GM12891 (cell line): Measurements from ENCODE around the gene ROCK2.
A peak's percentile ranks its signal among the peaks of the same experiment; 100 is the strongest.
"Not testable (repeated sequence)": the region's sequence is repeated elsewhere in the genome, so short reads cannot be mapped to it uniquely, and the experiment has no call there.

Source experiments
- DNase-seq: peaks from one replicate; pipeline ENCODE4 v3.0.0; 2011; ENCODE audit warnings: low spot score; ENCODE audit not compliant: insufficient read length
- FAIRE-seq: peaks from 2 replicates; lab custom pipeline; 2011; peaks lifted over from hg19 to GRCh38; lab: Jason Lieb, UNC
- PAX5 ChIP-seq: IDR thresholded peaks from 2 replicates; pipeline ENCODE4 v1.6.1; 2011; ENCODE audit warnings: low read length, moderate library complexity, mild to moderate bottlenecking; ENCODE audit not compliant: insufficient read depth, severe bottlenecking
- POLR2A ChIP-seq: IDR thresholded peaks from 2 replicates; pipeline ENCODE4 v1.6.1; 2011; ENCODE audit warnings: low read depth, low read length, control low read depth
- POLR2AphosphoS5 ChIP-seq: IDR thresholded peaks from 2 replicates; pipeline ENCODE4 v1.6.1; 2011; ENCODE audit warnings: low read depth, low read length, control low read depth
- POU2F2 ChIP-seq: IDR thresholded peaks from 2 replicates; pipeline ENCODE4 v1.6.1; 2011; ENCODE audit warnings: low read depth, mild to moderate bottlenecking, control low read depth, low read length, moderate library complexity
- SPI1 ChIP-seq: IDR thresholded peaks from 2 replicates; pipeline ENCODE4 v1.6.1; 2011; ENCODE audit warnings: low read depth, low read length, control low read depth
- TAF1 ChIP-seq: IDR thresholded peaks from 2 replicates; pipeline ENCODE4 v1.6.1; 2011; ENCODE audit warnings: low read depth, low read length, control low read depth

Gene ROCK2

GRCh38 chr2:11281186-11281585 is 63.2 kb downstream of the ROCK2 start:
- TF ChIP-seq POU2F2, result no peak
- TF ChIP-seq POLR2A, result no peak
- TF ChIP-seq TAF1, result no peak
- no peak for TF ChIP-seq PAX5
- TF ChIP-seq SPI1, result no peak
- no peak for TF ChIP-seq POLR2AphosphoS5
- FAIRE-seq (no peak), DNase-seq (no peak)

- no peak for DNase-seq
- TF ChIP-seq POU2F2, result no peak
- no peak for TF ChIP-seq PAX5
- no peak for TF ChIP-seq POLR2A
- TF ChIP-seq SPI1, result no peak
- no peak for FAIRE-seq
Measured at GRCh38 chr2:11280713-11281112, 63.7 kb downstream of the ROCK2 start.

- TF ChIP-seq POLR2A, result no peak
- no peak for TF ChIP-seq TAF1
- no peak for TF ChIP-seq PAX5
- TF ChIP-seq POLR2AphosphoS5, result no peak
- no peak for TF ChIP-seq POU2F2
- TF ChIP-seq SPI1, result no peak
- DNase-seq, result no peak
- no peak for FAIRE-seq
Measured at GRCh38 chr2:11279398-11279797, 65.0 kb downstream of the ROCK2 start.

- FAIRE-seq (no peak), DNase-seq (no peak)
- no peak for TF ChIP-seq PAX5
- TF ChIP-seq POLR2A, result no peak
- no peak for TF ChIP-seq SPI1
Measured at GRCh38 chr2:11278219-11278618, 66.2 kb downstream of the ROCK2 start.

- DNase-seq (no peak), FAIRE-seq (no peak)
- TF ChIP-seq POU2F2, result no peak
- no peak for TF ChIP-seq PAX5
- no peak for TF ChIP-seq POLR2AphosphoS5
- no peak for TF ChIP-seq POLR2A
Measured at GRCh38 chr2:11275910-11276309, 68.5 kb downstream of the ROCK2 start.

- TF ChIP-seq POLR2A (no peak), POLR2AphosphoS5 (no peak), POU2F2 (no peak), SPI1 (no peak), TAF1 (no peak), PAX5 (no peak)
- DNase-seq (no peak), FAIRE-seq (no peak)
Measured at GRCh38 chr2:11270891-11271290, 73.5 kb downstream of the ROCK2 start.

GRCh38 chr2:11267931-11268330 is 76.5 kb downstream of the ROCK2 start:
- DNase-seq (no peak), FAIRE-seq (no peak)
- TF ChIP-seq PAX5 (no peak), POLR2A (no peak), SPI1 (no peak), POU2F2 (no peak), TAF1 (no peak), POLR2AphosphoS5 (no peak)

GRCh38 chr2:11264818-11265217 is 79.6 kb downstream of the ROCK2 start:
- no peak for TF ChIP-seq TAF1
- no peak for TF ChIP-seq SPI1
- TF ChIP-seq POLR2AphosphoS5, result no peak
- no peak for TF ChIP-seq PAX5
- TF ChIP-seq POU2F2, result no peak
- no peak for TF ChIP-seq POLR2A
- DNase-seq (no peak), FAIRE-seq (no peak)

GRCh38 chr2:11264007-11264406 is 80.4 kb downstream of the ROCK2 start:
- no peak for DNase-seq
- no peak for FAIRE-seq
- TF ChIP-seq POU2F2 (no peak), POLR2AphosphoS5 (no peak), PAX5 (no peak), TAF1 (no peak), SPI1 (no peak), POLR2A (no peak)

GRCh38 chr2:11263177-11263576 is 81.3 kb downstream of the ROCK2 start:
- peak; percentile 9 for FAIRE-seq
- DNase-seq, result no peak
- TF ChIP-seq POU2F2, result no peak
- no peak for TF ChIP-seq TAF1
- TF ChIP-seq POLR2A, result no peak
- TF ChIP-seq POLR2AphosphoS5, result no peak
- no peak for TF ChIP-seq PAX5
- no peak for TF ChIP-seq SPI1

GRCh38 chr2:11262438-11262837 is 82.0 kb downstream of the ROCK2 start:
- FAIRE-seq, DNase-seq: not testable (repeated sequence)

GRCh38 chr2:11261564-11261963 is 82.9 kb downstream of the ROCK2 start:
- not testable (repeated sequence) for DNase-seq, FAIRE-seq
